ENCODE measurements around the gene ARHGEF17. TPM values are rescaled to one million over a fixed set of nuclear protein-coding genes. Genes with fewer than 3 reads are reported as not detected.

The ARHGEF17 gene
- total RNA-seq, 1 donor from 2014 or later, result 56.5 TPM

GRCh38 chr11:73401924-73402833, 94.1 kb downstream of the ARHGEF17 start:
- H3K4me1 ChIP-seq, result peaks cover 10% of the 10 kb centered on the region
- no peak for DNase-seq
- H3K27me3 ChIP-seq (ENCODE audit: low read depth), result no peaks in the 10 kb centered on the region
- ATAC-seq, result no peak
- intact Hi-C loops (cut with DNase I), result no loop called here
- H3K36me3 ChIP-seq, result peaks cover 25% of the 10 kb centered on the region
- no peak overlapping the region for H3K27ac ChIP-seq
- TF ChIP-seq CTCF (IDR thresholded peaks at IDR 0.05), result no peak
- no peaks in the 10 kb centered on the region for H3K9me3 ChIP-seq
- H3K4me3 ChIP-seq, result no peak overlapping the region

GRCh38 chr11:73402834-73403185, 94.7 kb downstream of the ARHGEF17 start:
- Histone ChIP-seq H3K4me3 (no peak overlapping the region), H3K9me3 (no peaks in the 10 kb centered on the region), H3K4me1 (peaks cover 10% of the 10 kb centered on the region), H3K27ac (no peak overlapping the region), H3K36me3 (peaks cover 31% of the 10 kb centered on the region), H3K27me3 (ENCODE audit: low read depth) (no peaks in the 10 kb centered on the region)
- intact Hi-C loops (cut with DNase I), result no loop called here
- ATAC-seq (no peak), DNase-seq (no peak)
- no peak for TF ChIP-seq CTCF (IDR thresholded peaks at IDR 0.05)

- Histone ChIP-seq H3K27ac (no peak overlapping the region), H3K4me3 (no peak overlapping the region), H3K4me1 (peaks cover 10% of the 10 kb centered on the region), H3K9me3 (no peaks in the 10 kb centered on the region), H3K36me3 (peaks cover 37% of the 10 kb centered on the region), H3K27me3 (ENCODE audit: low read depth) (no peaks in the 10 kb centered on the region)
- DNase-seq (no peak), ATAC-seq (no peak)
- no peak for TF ChIP-seq CTCF (IDR thresholded peaks at IDR 0.05)
- intact Hi-C loops (cut with DNase I), result no loop called here
Observed at GRCh38 chr11:73403541-73403940, 95.5 kb downstream of the ARHGEF17 start.

DNA sequence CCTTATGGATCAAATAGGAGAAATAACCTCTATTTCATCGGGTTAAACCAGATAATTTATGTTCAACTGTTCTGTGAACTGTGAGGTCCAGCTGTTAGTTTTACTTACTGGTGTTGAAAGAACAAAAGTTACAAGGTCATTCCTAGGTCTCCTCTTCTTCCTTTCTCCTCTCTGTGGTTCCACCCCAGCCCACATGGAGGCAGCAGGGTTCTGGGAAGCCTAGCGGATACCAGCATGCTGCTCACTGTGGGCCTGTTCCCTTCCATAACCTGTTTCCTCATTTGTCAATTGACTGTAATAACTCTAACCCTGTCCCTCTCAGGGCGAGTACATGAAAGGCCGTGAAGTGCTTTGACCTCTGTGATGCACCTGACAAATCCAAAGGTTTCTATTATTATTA, 96.0 kb downstream of the ARHGEF17 start:
- H3K4me1 ChIP-seq, result peaks cover 10% of the 10 kb centered on the region
- H3K36me3 ChIP-seq, result peaks cover 41% of the 10 kb centered on the region
- no peak overlapping the region for H3K4me3 ChIP-seq
- H3K9me3 ChIP-seq, result no peaks in the 10 kb centered on the region
- intact Hi-C loops (cut with DNase I), result no loop called here
- peak; percentile 80 for DNase-seq
- peak; percentile 91 for ATAC-seq
- no peaks in the 10 kb centered on the region for H3K27me3 ChIP-seq (ENCODE audit: low read depth)
- TF ChIP-seq CTCF (IDR thresholded peaks at IDR 0.05), result peak; percentile 69
- no peak overlapping the region for H3K27ac ChIP-seq

DNA sequence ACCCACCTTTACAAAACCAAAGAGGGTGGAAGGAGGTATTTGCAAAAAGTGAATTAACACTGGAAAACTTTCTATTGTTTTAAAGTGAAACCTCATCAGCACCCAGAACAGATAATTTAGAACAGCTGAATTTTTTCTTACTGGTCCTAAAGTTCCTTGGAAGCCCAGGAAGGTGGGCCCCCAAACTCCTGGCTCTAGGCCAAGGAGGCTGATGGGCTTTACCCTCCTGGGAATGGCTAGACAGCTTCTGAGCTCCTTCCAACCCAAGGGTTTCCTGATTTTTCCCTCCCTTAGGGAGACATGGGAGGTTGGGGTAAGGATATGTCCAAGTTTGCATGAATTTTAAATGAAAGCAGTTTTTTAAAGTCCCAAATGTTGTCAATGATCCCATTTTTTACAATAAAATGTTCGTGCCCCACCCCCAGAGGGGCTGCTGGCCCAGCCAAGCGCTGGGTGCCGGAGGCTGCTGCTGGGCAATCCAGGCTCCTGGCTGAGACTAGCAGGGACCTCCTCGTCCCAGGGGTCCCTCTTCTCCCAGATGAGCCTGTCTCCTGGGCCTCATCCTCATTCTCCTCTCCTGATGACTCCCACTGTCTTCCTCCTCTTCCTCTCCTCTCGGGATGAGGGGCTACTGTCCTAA, 96.5 kb downstream of the ARHGEF17 start:
- Histone ChIP-seq H3K9me3 (no peaks in the 10 kb centered on the region), H3K36me3 (peaks cover 46% of the 10 kb centered on the region), H3K27me3 (ENCODE audit: low read depth) (no peaks in the 10 kb centered on the region), H3K4me1 (peaks cover 10% of the 10 kb centered on the region), H3K27ac (no peak overlapping the region), H3K4me3 (no peak overlapping the region)
- TF ChIP-seq CTCF (IDR thresholded peaks at IDR 0.05), result no peak
- intact Hi-C loops (cut with DNase I), result no loop called here
- DNase-seq (no peak), ATAC-seq (no peak)
